BE2C (cell line): ENCODE measurements around the gene EIF5.
A peak's percentile ranks its signal among the peaks of the same experiment; 100 is the strongest.
"Not testable (repeated sequence)": the region's sequence is repeated elsewhere in the genome, so short reads cannot be mapped to it uniquely, and the experiment has no call there.

Experiments used
- DNase-seq: peaks from one replicate; pipeline ENCODE4 v3.0.0-alpha.2; 2020
- H3K27me3 ChIP-seq: fragments of 250-450 bp; sonication (Bioruptor Pico); 2 replicates; pipeline ENCODE4 v1.5.1; 2020; ENCODE audit warnings: mild to moderate bottlenecking
- H3K36me3 ChIP-seq: fragments of 250-450 bp; sonication (Bioruptor Pico); 2 replicates; pipeline ENCODE4 v1.5.1; 2020; ENCODE audit warnings: mild to moderate bottlenecking
- H3K4me1 ChIP-seq: fragments of 250-450 bp; sonication (Bioruptor Pico); 2 replicates; pipeline ENCODE4 v1.5.1; 2020
- H3K4me3 ChIP-seq: 2 replicates; pipeline ENCODE4 v1.5.1; 2011; ENCODE audit warnings: low read depth, low read length
- H3K9me3 ChIP-seq: fragments of 250-450 bp; sonication (Bioruptor Pico); 2 replicates; pipeline ENCODE4 v1.5.1; 2020
- CTCF ChIP-seq: IDR thresholded peaks from 2 replicates; pipeline ENCODE4 v1.5.1; 2012; ENCODE audit warnings: mild to moderate bottlenecking, low read depth, low read length

EIF5 gene

GRCh38 chr14:103353362-103353761, 19.3 kb downstream of the EIF5 start:
- DNase-seq: no peak
- Histone ChIP-seq H3K27me3 (0 out of 2 replicates have a peak, but pooled peaks cover 3% of the 10 kb centered on the region), H3K9me3 (no peaks in the 10 kb centered on the region), H3K4me1 (no peaks in the 10 kb centered on the region; the same call in 1 of the 2 replicates), H3K4me3 (no peak overlapping the region), H3K36me3 (no peaks in the 10 kb centered on the region)
- TF ChIP-seq CTCF: no peak

- DNase-seq: no peak
- H3K9me3 ChIP-seq: no peaks in the 10 kb centered on the region
- no peak overlapping the region for H3K4me3 ChIP-seq
- 0 out of 2 replicates have a peak, but pooled peaks cover 3% of the 10 kb centered on the region for H3K27me3 ChIP-seq
- TF ChIP-seq CTCF: no peak
- no peaks in the 10 kb centered on the region; the same call in 1 of the 2 replicates for H3K4me1 ChIP-seq
- no peaks in the 10 kb centered on the region for H3K36me3 ChIP-seq
Measured at GRCh38 chr14:103354141-103354540, 20.1 kb downstream of the EIF5 start.

- Histone ChIP-seq H3K4me1 (no peaks in the 10 kb centered on the region; the same call in 1 of the 2 replicates), H3K9me3 (no peaks in the 10 kb centered on the region), H3K4me3 (peak overlapping the region; percentile 38), H3K36me3 (no peaks in the 10 kb centered on the region), H3K27me3 (0 out of 2 replicates have a peak, but pooled peaks cover 3% of the 10 kb centered on the region)
- DNase-seq: no peak
- no peak for TF ChIP-seq CTCF
Measured at GRCh38 chr14:103356024-103356682, 22.1 kb downstream of the EIF5 start.

GRCh38 chr14:103357552-103357951, 23.5 kb downstream of the EIF5 start:
- not testable (repeated sequence) for H3K9me3 ChIP-seq, H3K27me3 ChIP-seq, DNase-seq, H3K36me3 ChIP-seq, H3K4me1 ChIP-seq, H3K4me3 ChIP-seq

- DNase-seq: no peak
- H3K27me3 ChIP-seq: no peaks in the 10 kb centered on the region
- H3K4me1 ChIP-seq: no peaks in the 10 kb centered on the region; the same call in 1 of the 2 replicates
- peaks cover 4% of the 10 kb centered on the region; the same call in 1 of the 2 replicates for H3K9me3 ChIP-seq
- no peak for TF ChIP-seq CTCF
- no peak overlapping the region for H3K4me3 ChIP-seq
- no peaks in the 10 kb centered on the region for H3K36me3 ChIP-seq
Measured at GRCh38 chr14:103360548-103360947, 26.5 kb downstream of the EIF5 start.

GRCh38 chr14:103361867-103362266, 27.8 kb downstream of the EIF5 start:
- Histone ChIP-seq H3K36me3 (no peaks in the 10 kb centered on the region), H3K9me3 (peaks cover 4% of the 10 kb centered on the region; the same call in 1 of the 2 replicates), H3K27me3 (no peaks in the 10 kb centered on the region), H3K4me3 (no peak overlapping the region), H3K4me1 (no peaks in the 10 kb centered on the region)
- no peak for DNase-seq
- TF ChIP-seq CTCF: no peak
